KG1 (cell line): Measurements from ENCODE around the gene MAP3K4.

Experiments used
- DNase-seq: peaks from one replicate; lab custom pipeline; 2025; lab: John Stamatoyannopoulos, UW

MAP3K4 gene

GRCh38 chr6:161150136-161150535, 158.6 kb downstream of the MAP3K4 start:
- DNase-seq = no peak

DNA sequence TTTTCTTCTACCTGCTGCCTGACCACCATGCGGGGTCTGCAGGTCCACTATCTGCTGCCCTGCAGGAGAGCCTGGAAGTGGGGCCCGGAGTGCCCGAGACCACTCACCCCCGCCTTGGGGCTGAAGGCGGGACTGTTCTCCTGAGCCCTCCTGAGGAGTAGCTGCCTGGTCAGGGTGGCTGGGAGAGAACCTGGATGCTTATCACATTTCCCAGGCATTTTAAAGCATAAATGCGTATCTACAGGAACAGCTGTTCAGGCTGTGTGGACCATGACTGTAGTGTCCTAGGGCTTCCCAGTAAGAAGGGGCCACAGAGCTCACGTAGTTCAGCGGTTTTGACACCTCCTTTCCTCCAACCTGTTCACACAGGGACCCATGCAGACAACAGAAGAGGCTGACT, 159.0 kb downstream of the MAP3K4 start:
- no peak for DNase-seq

DNA sequence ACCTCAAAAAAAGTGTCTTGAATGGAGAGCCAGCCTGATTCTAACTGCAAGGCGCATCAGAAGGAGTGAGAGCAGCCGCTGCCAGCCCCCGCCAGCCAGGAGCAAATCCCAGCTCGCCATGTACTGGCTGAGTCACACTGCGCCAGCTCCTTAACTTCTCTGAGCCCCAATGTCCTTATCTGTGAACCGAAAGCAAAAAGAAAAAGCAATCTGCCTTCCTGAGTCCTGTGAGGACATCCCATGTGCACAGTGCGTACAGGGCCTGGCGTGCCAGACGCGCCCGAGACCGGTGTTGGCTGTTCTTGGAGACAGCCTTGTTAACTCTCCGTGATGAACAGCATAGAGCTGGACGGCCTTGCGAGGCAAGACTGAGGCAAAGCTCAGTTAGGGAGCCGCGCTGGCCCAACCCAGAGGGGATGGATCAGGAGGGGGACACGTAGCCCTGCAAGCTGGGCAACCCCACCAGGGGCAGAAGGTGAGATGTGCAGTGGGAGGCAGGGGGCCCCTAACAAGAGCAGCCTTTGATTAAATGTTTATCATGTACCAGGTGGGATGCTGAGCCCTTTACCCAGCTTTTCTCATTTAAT, 159.6 kb downstream of the MAP3K4 start:
- no peak for DNase-seq

- DNase-seq = no peak
These were observed 160.3 kb downstream of the MAP3K4 start for GRCh38 chr6:161151660-161152526.

DNA sequence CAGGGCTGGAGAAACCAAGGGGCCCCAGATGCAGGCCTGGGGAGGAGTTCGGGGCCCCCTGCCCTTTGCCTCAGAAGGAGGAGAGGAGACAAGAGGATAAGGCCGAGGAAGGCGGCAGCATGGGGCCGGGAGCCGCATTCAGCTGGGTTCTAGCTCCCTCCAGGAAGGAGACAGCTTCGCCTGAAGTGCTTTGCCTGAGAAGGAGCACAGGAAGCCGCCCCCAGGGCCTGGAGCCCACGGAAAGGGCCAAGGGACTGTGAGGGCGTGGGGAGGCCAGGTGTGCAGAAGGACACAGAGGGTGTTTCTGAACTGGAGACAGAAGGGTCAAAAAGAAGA, 160.9 kb downstream of the MAP3K4 start:
- DNase-seq = no peak

DNA sequence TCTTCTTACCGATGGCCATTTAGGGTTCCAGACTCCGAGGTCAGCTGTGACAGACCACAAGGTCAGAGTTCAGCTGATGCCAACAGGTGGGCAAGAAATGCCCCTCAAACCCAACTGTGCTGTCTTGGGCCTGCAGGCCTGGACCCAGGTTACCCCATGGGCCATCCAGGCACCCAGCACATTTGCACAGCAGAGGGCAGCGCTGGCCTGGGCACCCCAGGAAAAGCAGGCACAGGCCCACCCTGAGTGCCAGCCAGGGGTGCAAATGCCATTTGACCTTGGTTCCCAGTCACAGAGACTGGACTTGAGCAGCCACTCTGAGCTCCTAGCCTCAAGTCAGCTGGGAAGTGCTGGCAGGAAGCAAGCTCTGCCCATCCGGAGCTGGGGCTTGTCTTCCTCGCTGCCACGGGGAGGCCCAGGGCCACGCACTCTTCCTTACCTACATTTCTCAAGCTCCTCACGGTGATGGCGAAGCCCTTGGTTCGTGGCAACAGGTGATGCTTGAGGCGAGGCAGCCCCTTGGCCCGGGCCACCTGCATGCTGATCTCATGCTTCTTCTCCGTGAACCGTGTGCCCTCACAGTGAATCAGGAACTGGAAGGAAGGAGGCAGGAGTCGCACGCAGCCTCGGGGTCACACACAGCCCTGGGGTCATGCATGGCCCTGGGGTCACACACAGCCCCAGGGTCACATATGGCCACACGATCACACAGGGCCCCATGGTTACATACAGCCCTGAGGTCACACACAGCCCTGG, 161.5 kb downstream of the MAP3K4 start:
- DNase-seq = no peak

GRCh38 chr6:161153725-161154124, 162.2 kb downstream of the MAP3K4 start:
- DNase-seq = no peak

DNA sequence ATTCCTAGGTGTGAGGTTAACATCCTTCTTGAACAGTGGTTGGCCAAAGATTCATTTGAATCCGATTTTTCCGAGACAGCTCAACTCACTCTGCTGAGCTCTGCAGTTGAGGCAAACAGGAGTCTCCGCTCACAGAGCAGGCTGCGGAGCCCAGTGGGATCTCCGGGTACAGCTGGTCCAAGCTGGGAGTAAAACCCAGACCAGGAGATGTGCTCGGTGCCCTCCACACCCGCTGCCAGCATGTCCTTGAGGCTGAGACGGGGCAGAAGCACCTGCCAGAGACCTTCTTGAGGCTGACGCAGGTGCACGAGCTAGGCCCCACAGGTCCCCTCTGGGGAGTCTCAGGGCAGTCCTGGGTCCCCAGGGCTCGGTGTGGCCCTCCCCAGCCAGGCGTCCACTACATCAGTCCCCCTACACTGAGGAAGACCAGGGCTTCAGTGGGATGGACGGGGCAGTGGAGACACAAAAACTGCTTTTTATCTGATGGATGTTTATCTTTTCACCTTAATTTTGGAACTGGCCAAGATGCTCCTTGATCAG, 163.3 kb downstream of the MAP3K4 start:
- no peak for DNase-seq

DNA sequence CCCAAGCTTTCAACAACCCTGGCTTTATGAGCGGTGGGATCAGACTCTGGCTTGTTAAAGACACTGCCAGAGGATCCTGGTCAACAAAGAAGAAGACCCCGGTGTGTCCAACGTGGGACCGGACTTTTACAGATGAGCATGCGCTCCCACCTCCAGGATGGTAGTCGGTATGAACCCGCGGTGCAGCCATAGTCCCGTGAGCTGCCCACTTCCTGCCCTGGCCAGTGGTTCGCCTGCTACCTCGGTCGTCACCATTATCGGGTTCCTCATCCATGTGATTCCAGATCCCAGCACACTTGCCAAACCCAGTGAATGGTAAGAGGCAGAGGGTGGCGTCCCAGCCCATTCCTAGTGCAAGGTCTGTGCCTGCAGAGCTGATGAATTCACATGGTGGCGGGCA, 169.6 kb downstream of the MAP3K4 start:
- no peak for DNase-seq

GRCh38 chr6:161161889-161162624, 170.5 kb downstream of the MAP3K4 start:
- no peak for DNase-seq

DNA sequence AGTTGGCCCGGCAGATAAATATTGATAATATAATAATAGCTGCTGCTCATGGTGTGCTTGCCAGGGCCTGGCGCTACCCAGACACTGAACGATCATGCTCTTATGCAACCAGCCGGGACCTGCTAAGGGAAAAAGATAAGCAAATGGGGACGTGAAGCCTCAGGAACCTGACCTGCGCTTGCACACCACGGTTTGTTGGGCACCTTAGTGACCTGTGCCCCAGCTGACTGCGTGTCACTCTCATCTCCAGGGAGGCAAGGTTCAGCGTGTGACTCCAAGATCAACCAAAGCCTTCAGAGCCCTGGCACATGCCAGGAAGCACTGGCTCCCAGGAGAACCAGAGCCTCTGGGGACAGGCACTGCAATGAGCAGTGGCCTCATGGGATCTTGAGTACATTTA, 171.2 kb downstream of the MAP3K4 start:
- no peak for DNase-seq

GRCh38 chr6:161163466-161164181, 172.1 kb downstream of the MAP3K4 start:
- no peak for DNase-seq

GRCh38 chr6:161164182-161164625, 172.6 kb downstream of the MAP3K4 start:
- DNase-seq = no peak

- no peak for DNase-seq
These were observed 174.6 kb downstream of the MAP3K4 start for GRCh38 chr6:161166176-161166575.

DNA sequence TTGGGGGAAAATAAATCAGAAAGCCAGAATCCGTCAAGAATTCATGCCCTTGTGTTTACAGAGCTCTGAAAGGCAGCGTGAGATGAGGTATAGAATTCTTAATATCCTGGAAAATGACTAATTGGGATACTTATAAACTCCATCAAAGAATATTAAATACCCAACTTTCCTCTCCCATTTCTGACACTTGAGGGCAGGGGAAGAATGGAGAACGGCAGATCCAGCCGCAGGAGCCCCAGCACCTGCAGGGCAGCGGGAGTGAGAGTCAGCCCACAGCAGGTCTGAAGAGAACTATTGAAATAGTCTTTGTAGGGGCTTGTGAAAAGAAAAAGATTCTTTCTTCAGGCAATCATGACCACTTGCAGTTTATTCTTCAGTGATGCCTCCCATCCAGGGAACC, 175.1 kb downstream of the MAP3K4 start:
- no peak for DNase-seq
